Sigmoid colon (tissue), 7 donors: Measurements from ENCODE around the gene CTIF. TPM values are rescaled to one million over a fixed set of nuclear protein-coding genes. Genes with fewer than 3 reads are reported as not detected.

Experiments
- DNase-seq: peaks from one replicate; pipeline ENCODE4 v3.0.0-alpha.2; 2019
- H3K27ac ChIP-seq, 4 donors: fragments of 200-600 bp; sonication (generic); one replicate each; pipeline ENCODE4 v1.5.1; 2016 to 2019; ENCODE audit warnings: mild to moderate bottlenecking in 1 of 4
- H3K27me3 ChIP-seq, 3 donors: fragments of 200-600 bp; sonication (generic); one replicate each; pipeline ENCODE4 v1.5.1; 2019; ENCODE audit warnings: mild to moderate bottlenecking in 1 of 3
- H3K36me3 ChIP-seq, 4 donors: fragments of 200-600 bp; sonication (generic); one replicate each; pipeline ENCODE4 v1.5.1; 2016 to 2019
- H3K4me1 ChIP-seq, 4 donors: fragments of 200-600 bp; sonication (generic); one replicate each; pipeline ENCODE4 v1.5.1; 2017 to 2019
- H3K4me3 ChIP-seq, 4 donors: fragments of 200-600 bp; sonication (generic); one replicate each; pipeline ENCODE4 v1.5.1; 2017 to 2019; ENCODE audit warnings: mild to moderate bottlenecking in 2 of 4, moderate library complexity in 1 of 4
- H3K9me3 ChIP-seq, 4 donors: fragments of 200-600 bp in 3 of 4; sonication (generic) in 3 of 4; one replicate each; pipeline versions ENCODE4 v1.5.1 to v1.6.1; 2013 to 2019
- CTCF ChIP-seq, 4 experiments: fragments of 450-650 bp in 3 of 4; fragments of 200-600 bp in 1 of 4; IDR thresholded peaks; one replicate each; pipeline ENCODE4 v1.5.1; 2016 to 2019; ENCODE audit warnings: antibody characterized with exemption in 4 of 4, mild to moderate bottlenecking in 3 of 4, moderate library complexity in 2 of 4
- EP300 ChIP-seq, 4 donors: sonication (generic); formaldehyde crosslinking; IDR thresholded peaks; one replicate each; pipeline ENCODE4 v1.6.1; 2017; ENCODE audit warnings: antibody characterized with exemption in 4 of 4
- POLR2A ChIP-seq, 2 donors: fragments of 450-650 bp; IDR thresholded peaks; one replicate each; pipeline ENCODE4 v1.6.1; 2016; ENCODE audit warnings: antibody characterized with exemption in 2 of 2, mild to moderate bottlenecking in 2 of 2, moderate library complexity in 2 of 2
- POLR2AphosphoS5 ChIP-seq, 4 donors: sonication (generic); formaldehyde crosslinking; IDR thresholded peaks; one replicate each; pipeline ENCODE4 v1.6.1; 2017; ENCODE audit warnings: antibody characterized with exemption in 4 of 4
- WGBS, 2 donors: extraction: QIAGEN DNeasy Blood & Tissue Kit; methylation state at CpG; one replicate each; pipeline ENCODE4 v1.1.7; 2013; 5-methylcytosine and 5-hydroxymethylcytosine counted together
- intact Hi-C: fragments of 100-400 bp; cut with DNase I; formaldehyde crosslinking; loops from one replicate; pipeline ENCODE4 v1.15.1; 2023
- polyA plus RNA-seq, 3 donors: library from polyadenylated mRNA; stranded (reverse); fragments of 200-250 nt; gene quantifications; one replicate each; pipeline ENCODE4 v1.2.3, GENCODE V29; 2013
- total RNA-seq, 4 donors: library from RNA; depleted of rRNA; stranded (reverse); fragments of >200 nt; gene quantifications; one replicate each; pipeline ENCODE4 v1.1.0, GENCODE V29; 2016
- donor health status: healthy with polysubstance abuse.
- donor health status: Bipolar disorder and iron deficiency.
- donor health status: healthy.

CTIF gene
- total and polyA plus RNA-seq, 7 donors: 3.6 to 65.9 (median 22.5) TPM

DNA sequence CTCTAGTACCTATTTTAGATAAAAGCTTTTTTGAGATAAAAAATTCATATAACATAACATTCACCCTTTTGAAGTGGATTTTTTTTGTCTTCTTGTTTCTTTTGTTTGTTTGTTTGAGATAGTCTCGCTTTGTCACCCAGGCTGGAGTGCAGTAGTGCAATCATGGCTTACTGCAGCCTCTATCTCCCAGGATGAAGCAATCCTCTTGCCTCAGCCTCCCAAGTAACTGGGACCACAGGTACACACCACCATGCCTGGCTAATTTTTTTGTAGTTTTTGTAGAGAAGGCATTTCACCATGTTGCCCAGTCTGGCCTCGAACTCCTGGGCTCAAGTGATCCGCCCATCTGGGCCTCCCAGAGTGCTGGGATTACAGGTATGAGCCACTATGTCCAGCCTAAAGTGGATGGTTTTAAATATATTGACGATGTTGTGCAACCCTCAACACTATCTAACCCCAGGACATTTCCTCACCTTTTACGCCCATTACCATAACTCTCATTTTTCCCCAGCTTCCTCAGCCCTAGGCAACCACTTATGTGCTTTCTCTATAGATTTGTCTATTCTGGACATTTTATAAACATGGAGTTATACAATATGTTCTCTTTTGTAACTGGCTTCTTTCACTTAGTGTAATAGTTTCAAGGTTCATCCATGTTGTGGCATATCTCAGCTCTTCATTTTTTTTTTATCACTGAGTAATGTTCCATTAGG is 38.8 kb downstream of the CTIF start:
- Histone ChIP-seq H3K27ac (no peak overlapping the region), H3K27me3 (no peaks in the 10 kb centered on the region), H3K9me3 (no peaks in the 10 kb centered on the region), H3K36me3 (no peaks in the 10 kb centered on the region), H3K4me1 (peaks cover 0 to 37% (median 31%) of the 10 kb centered on the region in 4 donors), H3K4me3 (no peak overlapping the region)
- intact Hi-C loops: no loop called here
- TF ChIP-seq EP300 (IDR thresholded peaks at IDR 0.05) (no peak), CTCF (IDR thresholded peaks at IDR 0.05) (no peak), POLR2A (IDR thresholded peaks at IDR 0.05) (no peak), POLR2AphosphoS5 (IDR thresholded peaks at IDR 0.05) (no peak)
- no peak for DNase-seq
- WGBS, 2 donors: 93 to 94% methylated on average over 5 of the region's 5 CpGs

- H3K9me3 ChIP-seq: no peaks in the 10 kb centered on the region
- H3K4me1 ChIP-seq: peaks cover 0 to 43% (median 35%) of the 10 kb centered on the region in 4 donors
- H3K27ac ChIP-seq: no peak overlapping the region
- no peaks in the 10 kb centered on the region for H3K36me3 ChIP-seq
- no peaks in the 10 kb centered on the region for H3K27me3 ChIP-seq
- 86 to 96% methylated on average over 3 of the region's 3 CpGs for WGBS, 2 donors
- DNase-seq: no peak
- intact Hi-C loops: no loop called here
- no peak overlapping the region for H3K4me3 ChIP-seq
- TF ChIP-seq POLR2A (IDR thresholded peaks at IDR 0.05) (no peak), POLR2AphosphoS5 (IDR thresholded peaks at IDR 0.05) (no peak), CTCF (IDR thresholded peaks at IDR 0.05) (no peak), EP300 (IDR thresholded peaks at IDR 0.05) (no peak)
Measured at GRCh38 chr18:48578289-48578688, 39.5 kb downstream of the CTIF start.

- no peak overlapping the region for H3K27ac ChIP-seq
- WGBS, 2 donors: 93 to 96% methylated on average over 7 of the region's 7 CpGs
- H3K4me1 ChIP-seq: peaks cover 0 to 59% (median 42%) of the 10 kb centered on the region in 4 donors
- intact Hi-C loops: no loop called here
- H3K9me3 ChIP-seq: no peaks in the 10 kb centered on the region
- no peak overlapping the region for H3K4me3 ChIP-seq
- TF ChIP-seq POLR2AphosphoS5 (IDR thresholded peaks at IDR 0.05) (no peak), POLR2A (IDR thresholded peaks at IDR 0.05) (no peak), CTCF (IDR thresholded peaks at IDR 0.05) (no peak), EP300 (IDR thresholded peaks at IDR 0.05) (no peak)
- no peaks in the 10 kb centered on the region for H3K27me3 ChIP-seq
- no peak for DNase-seq
- H3K36me3 ChIP-seq: no peaks in the 10 kb centered on the region
Measured at GRCh38 chr18:48580066-48580465, 41.2 kb downstream of the CTIF start.

- intact Hi-C loops: no loop called here
- no peak for TF ChIP-seq CTCF (IDR thresholded peaks at IDR 0.05)
- no peak for TF ChIP-seq POLR2A (IDR thresholded peaks at IDR 0.05)
- TF ChIP-seq POLR2AphosphoS5 (IDR thresholded peaks at IDR 0.05): no peak
- TF ChIP-seq EP300 (IDR thresholded peaks at IDR 0.05): no peak
- H3K27ac ChIP-seq: no peak overlapping the region
- 91 to 95% methylated on average over 10 of the region's 10 CpGs for WGBS, 2 donors
- no peaks in the 10 kb centered on the region for H3K27me3 ChIP-seq
- no peak overlapping the region for H3K4me3 ChIP-seq
- H3K9me3 ChIP-seq: no peaks in the 10 kb centered on the region
- no peak for DNase-seq
- H3K4me1 ChIP-seq: peaks cover 0 to 51% (median 35%) of the 10 kb centered on the region in 4 donors
- H3K36me3 ChIP-seq: no peaks in the 10 kb centered on the region
Measured at GRCh38 chr18:48580782-48581181, 42.0 kb downstream of the CTIF start.
